HFFc6 (cell line): ENCODE results near the gene DHRS13. TPM values are rescaled to one million over a fixed set of nuclear protein-coding genes. Genes with fewer than 3 reads are reported as not detected.
A peak's percentile ranks its signal among the peaks of the same experiment; 100 is the strongest.
"Not testable (repeated sequence)": the region's sequence is repeated elsewhere in the genome, so short reads cannot be mapped to it uniquely, and the experiment has no call there.

Source experiments
- DNase-seq: peaks from one replicate; pipeline ENCODE4 v3.0.0-alpha.2; 2018
- H3K27ac Mint-ChIP-seq: 2 replicates; pipeline ENCODE4 v1.8.0; 2020; ENCODE audit warnings: mild to moderate bottlenecking, mixed read lengths
- H3K27me3 Mint-ChIP-seq: 2 replicates; pipeline ENCODE4 v1.8.0; 2021; ENCODE audit warnings: mild to moderate bottlenecking, moderate library complexity, mixed read lengths; ENCODE audit not compliant: insufficient read depth
- H3K36me3 Mint-ChIP-seq: 2 replicates; pipeline ENCODE4 v1.8.0; 2021; ENCODE audit warnings: low read depth, mixed read lengths
- H3K4me1 Mint-ChIP-seq: 2 replicates; pipeline ENCODE4 v1.8.0; 2020; ENCODE audit warnings: low read depth, mixed read lengths
- H3K4me3 Mint-ChIP-seq: 2 replicates; pipeline ENCODE4 v1.8.0; 2020; ENCODE audit warnings: mild to moderate bottlenecking, moderate library complexity, mixed read lengths
- H3K9me3 Mint-ChIP-seq: 2 replicates; pipeline ENCODE4 v1.8.0; 2020; ENCODE audit warnings: mild to moderate bottlenecking, mixed read lengths
- CTCF ChIP-seq: fragments of 200-600 bp; sonication (generic); IDR thresholded peaks from 2 replicates; pipeline ENCODE4 v1.5.0; 2021; ENCODE audit warnings: antibody characterized with exemption, mild to moderate bottlenecking
- microRNA-seq: library from miRNA; unstranded; fragments of <30 nt; microRNA quantifications from one replicate; pipeline ENCODE4, GENCODE V29; 2019
- total RNA-seq, 6 experiments: library from RNA; stranded (reverse); fragmentation: NEBNext Ultra II Directional; extraction: Animal tissue kit (Norgen Biotek cat#: 25700); gene quantifications; 2 replicates in 1 of 6; 3 replicates in 5 of 6; pipeline ENCODE4 v1.2.3, GENCODE V29; 2021

DHRS13 gene
- total RNA-seq, 6 experiments from 2014 or later: 1.5 to 3.0 (median 2.2) TPM

DNA sequence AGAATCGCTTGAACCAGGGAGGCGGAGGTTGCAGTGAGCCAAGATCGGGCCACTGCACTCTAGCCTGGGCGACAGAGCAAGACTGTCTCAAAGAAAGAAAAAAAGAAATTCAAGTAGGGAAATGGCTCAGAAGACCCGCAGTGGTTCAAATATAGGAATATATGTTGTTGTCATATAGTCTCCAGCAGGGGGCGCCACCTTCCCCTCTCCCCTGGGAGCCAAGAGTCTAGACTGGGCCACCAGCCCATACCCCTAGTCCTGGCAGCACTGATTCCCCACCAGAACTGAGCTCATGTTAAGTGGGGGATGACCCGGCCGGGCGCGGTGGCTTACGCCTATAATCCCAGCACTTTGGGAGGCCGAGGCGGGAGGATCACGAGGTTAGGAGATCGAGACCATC, 54.2 kb downstream of the DHRS13 start:
- H3K9me3 Mint-ChIP-seq, H3K36me3 Mint-ChIP-seq, H3K4me3 Mint-ChIP-seq, H3K27me3 Mint-ChIP-seq, DNase-seq, H3K27ac Mint-ChIP-seq, H3K4me1 Mint-ChIP-seq: not testable (repeated sequence)
- peak; percentile 72 for TF ChIP-seq CTCF

Small RNAs within 50 kb of the gene (microRNA-seq; reads per million reads assigned to microRNA genes)
- gene MIR451B: not detected

Other genes starting within 250 kb of the DHRS13 start
- 10 to 100 TPM; 65.8 to 96.8 (median 71.5) TPM for gene SDF2, start 241.2 kb downstream of the DHRS13 start, total RNA-seq
- gene SUPT6H, start 240.9 kb downstream of the DHRS13 start, total RNA-seq: 10 to 100 TPM; 72.7 to 79.7 (median 74.0) TPM
- 1 to 10 TPM in 1 of 6 experiments, under 1 TPM in 5; 0.60 to 1.1 (median 0.70) TPM for gene PROCA1, start 191.2 kb downstream of the DHRS13 start, total RNA-seq
- gene RAB34, start 185.2 kb downstream of the DHRS13 start, total RNA-seq: 100 to 1,000 TPM; 161 to 219 (median 192) TPM
- gene RPL23A, start 183.1 kb downstream of the DHRS13 start, total RNA-seq: 1,000 to 10,000 TPM; 1,227 to 1,529 (median 1,391) TPM
- 10 to 100 TPM in 4 of 6 experiments, 1 to 10 TPM in 2; 8.0 to 14.6 (median 11.3) TPM for gene TLCD1, start 176.8 kb downstream of the DHRS13 start, total RNA-seq
- gene NEK8, start 174.3 kb downstream of the DHRS13 start, total RNA-seq: 1 to 10 TPM; 1.9 to 3.1 (median 2.5) TPM
- gene TRAF4, start 159.1 kb downstream of the DHRS13 start, total RNA-seq: 10 to 100 TPM; 48.0 to 61.3 (median 53.8) TPM
- gene FAM222B, start 60.3 kb downstream of the DHRS13 start, total RNA-seq: 10 to 100 TPM; 14.5 to 17.2 (median 16.6) TPM
- gene ERAL1, start 48.1 kb downstream of the DHRS13 start, total RNA-seq: 10 to 100 TPM; 43.3 to 55.1 (median 46.1) TPM
- gene FLOT2, start 5.3 kb downstream of the DHRS13 start, total RNA-seq: 10 to 100 TPM; 46.7 to 85.7 (median 77.9) TPM
- 10 to 100 TPM; 26.4 to 33.6 (median 29.8) TPM for gene PHF12, start 48.4 kb upstream of the DHRS13 start, total RNA-seq
- gene SEZ6, start 103.0 kb upstream of the DHRS13 start, total RNA-seq: not detected
- gene PIPOX, start 140.1 kb upstream of the DHRS13 start, total RNA-seq: under 1 TPM; 0.17 to 0.73 (median 0.44) TPM